Measurements from ENCODE around the gene PLOD1. TPM values are rescaled to one million over a fixed set of nuclear protein-coding genes. Genes with fewer than 3 reads are reported as not detected.

PLOD1 gene
- total RNA-seq, 1 donor from 2014 or later = 204 TPM

- Mint-ChIP-seq H3K4me1 (ENCODE audit: unreplicated experiment) (no peaks in the 10 kb centered on the region), H3K27me3 (ENCODE audit: unreplicated experiment) (no peaks in the 10 kb centered on the region), H3K9me3 (ENCODE audit: unreplicated experiment) (no peaks in the 10 kb centered on the region), H3K36me3 (ENCODE audit: unreplicated experiment) (peaks cover 24% of the 10 kb centered on the region), H3K27ac (ENCODE audit: unreplicated experiment) (no peak overlapping the region), H3K4me3 (ENCODE audit: unreplicated experiment) (no peak overlapping the region)
- DNase-seq (ENCODE audit: extremely low spot score, unreplicated experiment) = no peak
- no peak for TF ChIP-seq CTCF (IDR thresholded peaks at IDR 0.05)
Measured at GRCh38 chr1:11952455-11953109, 18.1 kb downstream of the PLOD1 start.

GRCh38 chr1:11955221-11955620 lies 20.7 kb downstream of the PLOD1 start:
- Mint-ChIP-seq H3K27me3 (ENCODE audit: unreplicated experiment) (no peaks in the 10 kb centered on the region), H3K4me3 (ENCODE audit: unreplicated experiment) (no peak overlapping the region), H3K4me1 (ENCODE audit: unreplicated experiment) (no peaks in the 10 kb centered on the region), H3K36me3 (ENCODE audit: unreplicated experiment) (peaks cover 20% of the 10 kb centered on the region), H3K9me3 (ENCODE audit: unreplicated experiment) (no peaks in the 10 kb centered on the region), H3K27ac (ENCODE audit: unreplicated experiment) (no peak overlapping the region)
- TF ChIP-seq CTCF (IDR thresholded peaks at IDR 0.05) = no peak
- no peak for DNase-seq (ENCODE audit: extremely low spot score, unreplicated experiment)

GRCh38 chr1:11957398-11957797 lies 22.9 kb downstream of the PLOD1 start:
- no peaks in the 10 kb centered on the region for H3K4me1 Mint-ChIP-seq (ENCODE audit: unreplicated experiment)
- peaks cover 14% of the 10 kb centered on the region for H3K36me3 Mint-ChIP-seq (ENCODE audit: unreplicated experiment)
- H3K27ac Mint-ChIP-seq (ENCODE audit: unreplicated experiment) = no peak overlapping the region
- no peaks in the 10 kb centered on the region for H3K27me3 Mint-ChIP-seq (ENCODE audit: unreplicated experiment)
- no peaks in the 10 kb centered on the region for H3K9me3 Mint-ChIP-seq (ENCODE audit: unreplicated experiment)
- DNase-seq (ENCODE audit: extremely low spot score, unreplicated experiment) = no peak
- no peak for TF ChIP-seq CTCF (IDR thresholded peaks at IDR 0.05)
- H3K4me3 Mint-ChIP-seq (ENCODE audit: unreplicated experiment) = no peak overlapping the region

GRCh38 chr1:11957897-11958296 lies 23.4 kb downstream of the PLOD1 start:
- Mint-ChIP-seq H3K9me3 (ENCODE audit: unreplicated experiment) (no peaks in the 10 kb centered on the region), H3K27me3 (ENCODE audit: unreplicated experiment) (no peaks in the 10 kb centered on the region), H3K4me3 (ENCODE audit: unreplicated experiment) (no peak overlapping the region), H3K36me3 (ENCODE audit: unreplicated experiment) (peaks cover 14% of the 10 kb centered on the region), H3K4me1 (ENCODE audit: unreplicated experiment) (no peaks in the 10 kb centered on the region), H3K27ac (ENCODE audit: unreplicated experiment) (no peak overlapping the region)
- no peak for DNase-seq (ENCODE audit: extremely low spot score, unreplicated experiment)
- no peak for TF ChIP-seq CTCF (IDR thresholded peaks at IDR 0.05)

- Mint-ChIP-seq H3K27ac (ENCODE audit: unreplicated experiment) (no peak overlapping the region), H3K4me3 (ENCODE audit: unreplicated experiment) (no peak overlapping the region)
Measured at GRCh38 chr1:11960276-11960675, 25.8 kb downstream of the PLOD1 start.

More at GRCh38 chr1:11960276-11960675, 25.8 kb downstream of the PLOD1 start:
- no peak for DNase-seq (ENCODE audit: extremely low spot score, unreplicated experiment)
- TF ChIP-seq CTCF (IDR thresholded peaks at IDR 0.05) = no peak
- Mint-ChIP-seq H3K9me3 (ENCODE audit: unreplicated experiment) (no peaks in the 10 kb centered on the region), H3K27me3 (ENCODE audit: unreplicated experiment) (no peaks in the 10 kb centered on the region), H3K4me1 (ENCODE audit: unreplicated experiment) (no peaks in the 10 kb centered on the region), H3K36me3 (ENCODE audit: unreplicated experiment) (peaks cover 19% of the 10 kb centered on the region)
